Tibial nerve (tissue), 4 donors: ENCODE data around the gene TMEM176A. TPM values are rescaled to one million over a fixed set of nuclear protein-coding genes. Genes with fewer than 3 reads are reported as not detected.
"Not testable (repeated sequence)": the region's sequence is repeated elsewhere in the genome, so short reads cannot be mapped to it uniquely, and the experiment has no call there.

Experiments
- DNase-seq, 2 donors: peaks; one replicate each; pipeline ENCODE4 v3.0.0-alpha.2; 2019; ENCODE audit warnings: low spot score in 2 of 2
- H3K27ac ChIP-seq, 4 donors: fragments of 200-600 bp; sonication (generic) in 3 of 4; one replicate each; pipeline ENCODE4 v1.5.1; 2017 to 2019; ENCODE audit warnings: mild to moderate bottlenecking in 1 of 4
- H3K27me3 ChIP-seq, 2 donors: fragments of 200-600 bp; sonication (generic) in 1 of 2; one replicate each; pipeline versions ENCODE4 v1.5.1 to v1.6.0; 2017 to 2019
- H3K36me3 ChIP-seq, 3 donors: fragments of 200-600 bp; sonication (generic); one replicate each; pipeline ENCODE4 v1.5.1; 2018 to 2019
- H3K4me1 ChIP-seq, 4 donors: fragments of 200-600 bp; sonication (generic) in 3 of 4; one replicate each; pipeline ENCODE4 v1.5.1; 2017 to 2019
- H3K4me3 ChIP-seq, 4 donors: fragments of 200-600 bp; sonication (generic) in 3 of 4; one replicate each; pipeline ENCODE4 v1.5.1; 2017 to 2019; ENCODE audit warnings: mild to moderate bottlenecking in 1 of 4, moderate library complexity in 1 of 4
- H3K9me3 ChIP-seq, 4 donors: fragments of 200-600 bp; sonication (generic) in 3 of 4; one replicate each; pipeline ENCODE4 v1.5.1; 2017 to 2019
- EP300 ChIP-seq, 2 donors: sonication (generic); formaldehyde crosslinking; IDR thresholded peaks; one replicate each; pipeline ENCODE4 v1.6.1; 2017; ENCODE audit warnings: antibody characterized with exemption in 2 of 2, mild to moderate bottlenecking in 1 of 2
- POLR2A ChIP-seq, 2 donors: fragments of 450-650 bp; IDR thresholded peaks; one replicate each; pipeline ENCODE4 v1.6.1; 2017; ENCODE audit warnings: antibody characterized with exemption in 2 of 2, mild to moderate bottlenecking in 2 of 2, moderate library complexity in 2 of 2
- WGBS, 2 donors: methylation state at CpG; one replicate each; pipeline ENCODE4 v1.1.5; 2018; 5-methylcytosine and 5-hydroxymethylcytosine counted together
- total RNA-seq, 4 donors: library from RNA; depleted of rRNA; stranded (reverse); fragments of >200 nt; gene quantifications; one replicate each; pipeline ENCODE4 v1.1.0, GENCODE V29; 2016
- TF ChIP-seq, protein P1 (sequence below), 5 experiments: fragments of 200-600 bp in 3 of 5; fragments of 450-650 bp in 2 of 5; sonication (generic) in 3 of 5; IDR thresholded peaks; one replicate each; pipeline ENCODE4 v1.5.1; 2016 to 2019; ENCODE audit warnings: antibody characterized with exemption in 5 of 5, mild to moderate bottlenecking in 3 of 5, moderate library complexity in 2 of 5

TMEM176A gene
- total RNA-seq, 4 donors from 2014 or later: 21.8 to 62.4 (median 36.1) TPM

DNA sequence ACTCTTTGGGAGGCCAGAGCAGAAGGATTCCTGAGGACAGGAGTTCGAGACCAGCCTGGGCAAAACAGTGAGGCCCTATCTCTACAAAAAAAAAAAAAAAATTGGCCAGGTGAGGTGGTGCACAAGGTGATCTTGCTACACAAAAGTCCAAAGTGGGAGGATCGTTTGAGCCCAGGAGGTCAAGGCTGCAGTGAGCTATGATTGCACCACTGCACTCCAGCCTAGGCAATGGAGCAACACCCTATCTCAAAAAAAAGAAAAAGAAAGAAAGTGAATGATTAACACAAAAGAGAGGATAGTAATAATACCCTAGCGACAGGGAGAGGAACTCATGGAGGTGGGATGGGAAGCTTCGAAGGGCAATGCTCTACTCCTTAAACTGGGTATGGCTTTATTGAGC lies 30.8 kb upstream of the TMEM176A start:
- 85 to 88% methylated on average over 4 of the region's 4 CpGs for WGBS, 2 donors
- TF ChIP-seq POLR2A (IDR thresholded peaks at IDR 0.05) (no peak), EP300 (IDR thresholded peaks at IDR 0.05) (no peak)
- TF ChIP-seq, protein P1, sequence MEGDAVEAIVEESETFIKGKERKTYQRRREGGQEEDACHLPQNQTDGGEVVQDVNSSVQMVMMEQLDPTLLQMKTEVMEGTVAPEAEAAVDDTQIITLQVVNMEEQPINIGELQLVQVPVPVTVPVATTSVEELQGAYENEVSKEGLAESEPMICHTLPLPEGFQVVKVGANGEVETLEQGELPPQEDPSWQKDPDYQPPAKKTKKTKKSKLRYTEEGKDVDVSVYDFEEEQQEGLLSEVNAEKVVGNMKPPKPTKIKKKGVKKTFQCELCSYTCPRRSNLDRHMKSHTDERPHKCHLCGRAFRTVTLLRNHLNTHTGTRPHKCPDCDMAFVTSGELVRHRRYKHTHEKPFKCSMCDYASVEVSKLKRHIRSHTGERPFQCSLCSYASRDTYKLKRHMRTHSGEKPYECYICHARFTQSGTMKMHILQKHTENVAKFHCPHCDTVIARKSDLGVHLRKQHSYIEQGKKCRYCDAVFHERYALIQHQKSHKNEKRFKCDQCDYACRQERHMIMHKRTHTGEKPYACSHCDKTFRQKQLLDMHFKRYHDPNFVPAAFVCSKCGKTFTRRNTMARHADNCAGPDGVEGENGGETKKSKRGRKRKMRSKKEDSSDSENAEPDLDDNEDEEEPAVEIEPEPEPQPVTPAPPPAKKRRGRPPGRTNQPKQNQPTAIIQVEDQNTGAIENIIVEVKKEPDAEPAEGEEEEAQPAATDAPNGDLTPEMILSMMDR (IDR thresholded peaks at IDR 0.05): no peak
- Histone ChIP-seq H3K36me3 (no peaks in the 10 kb centered on the region), H3K27me3 (no peaks in the 10 kb centered on the region), H3K4me1 (no peaks in the 10 kb centered on the region), H3K27ac (no peak overlapping the region), H3K9me3 (peaks cover 0 to 20% (median 0%) of the 10 kb centered on the region in 4 donors), H3K4me3 (no peak overlapping the region)
- DNase-seq: no peak

DNA sequence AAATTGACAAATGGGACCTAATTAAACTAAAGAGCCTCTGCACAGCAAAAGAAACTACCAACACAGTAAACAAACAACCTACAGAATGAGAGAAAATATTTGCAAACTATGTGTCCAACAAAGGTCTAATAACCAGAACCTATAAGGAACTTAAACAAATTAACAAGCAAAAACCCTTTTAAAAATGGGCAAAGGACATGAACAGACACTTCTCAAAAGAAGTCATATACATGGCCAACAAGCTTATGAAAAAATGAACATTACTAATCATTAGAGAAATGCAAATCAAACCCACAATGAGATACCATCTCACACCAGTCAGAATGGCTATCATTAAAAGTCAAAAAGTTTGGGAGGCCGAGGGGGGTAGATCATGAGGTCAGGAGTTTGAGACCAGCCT lies 26.4 kb upstream of the TMEM176A start:
- DNase-seq, H3K27me3 ChIP-seq, H3K36me3 ChIP-seq, H3K4me3 ChIP-seq, H3K4me1 ChIP-seq, H3K27ac ChIP-seq: not testable (repeated sequence)
- peaks cover 0 to 20% (median 0%) of the 10 kb centered on the region in 4 donors for H3K9me3 ChIP-seq
- 83 to 90% methylated on average over 1 of the region's 1 CpG for WGBS, 2 donors

GRCh38 chr7:150778014-150778737 lies 22.4 kb upstream of the TMEM176A start:
- Histone ChIP-seq H3K36me3 (no peaks in the 10 kb centered on the region), H3K4me1 (peaks cover 0 to 24% (median 0%) of the 10 kb centered on the region in 4 donors), H3K9me3 (peaks cover 0 to 13% (median 0%) of the 10 kb centered on the region in 4 donors), H3K4me3 (no peak overlapping the region), H3K27ac (no peak overlapping the region), H3K27me3 (no peaks in the 10 kb centered on the region)
- DNase-seq: no peak
- WGBS, 2 donors: 58 to 63% methylated on average over 8 of the region's 8 CpGs
- no peak for TF ChIP-seq EP300 (IDR thresholded peaks at IDR 0.05)
- TF ChIP-seq POLR2A (IDR thresholded peaks at IDR 0.05): no peak
- TF ChIP-seq, protein P1 (IDR thresholded peaks at IDR 0.05): no peak

GRCh38 chr7:150778738-150779301 lies 21.7 kb upstream of the TMEM176A start:
- peaks cover 0 to 7% (median 0%) of the 10 kb centered on the region in 4 donors for H3K9me3 ChIP-seq
- no peak overlapping the region for H3K27ac ChIP-seq
- 7 to 8% methylated on average over 12 of the region's 12 CpGs for WGBS, 2 donors
- DNase-seq: peak; percentile 74 to 90
- H3K27me3 ChIP-seq: no peaks in the 10 kb centered on the region
- TF ChIP-seq, protein P1 (IDR thresholded peaks at IDR 0.05): peak; percentile 70 to 81 (median 79)
- TF ChIP-seq EP300 (IDR thresholded peaks at IDR 0.05) (no peak), POLR2A (IDR thresholded peaks at IDR 0.05) (no peak)
- no peaks in the 10 kb centered on the region for H3K36me3 ChIP-seq
- H3K4me1 ChIP-seq: peaks cover 0 to 24% (median 0%) of the 10 kb centered on the region in 4 donors
- H3K4me3 ChIP-seq: no peak overlapping the region

DNA sequence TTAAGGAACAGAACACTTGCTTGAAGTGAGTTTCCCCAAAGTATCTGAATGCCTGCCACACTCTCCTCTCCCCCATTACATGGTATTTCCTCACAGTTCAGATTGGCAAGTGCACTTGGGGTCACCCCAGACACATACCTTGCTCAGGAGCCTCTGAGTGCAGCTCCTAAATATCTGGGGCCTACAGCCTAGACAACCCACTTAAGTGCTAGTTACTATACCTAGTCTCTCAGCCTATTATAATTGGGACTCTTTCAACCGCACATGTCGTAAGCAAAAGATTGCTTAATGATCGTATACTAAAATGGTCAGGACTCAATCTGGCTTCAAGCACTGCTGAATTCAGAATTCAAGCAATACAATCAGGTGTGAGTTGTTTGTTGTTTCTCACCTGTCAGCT lies 20.3 kb upstream of the TMEM176A start:
- no peaks in the 10 kb centered on the region for H3K27me3 ChIP-seq
- 58 to 65% methylated on average over 3 of the region's 3 CpGs for WGBS, 2 donors

More for the DNA sequence above, 20.3 kb upstream of the TMEM176A start:
- TF ChIP-seq POLR2A (IDR thresholded peaks at IDR 0.05): no peak
- TF ChIP-seq, protein P1 (IDR thresholded peaks at IDR 0.05): no peak
- TF ChIP-seq EP300 (IDR thresholded peaks at IDR 0.05): no peak
- peak overlapping the region in 1 of 4 donors; percentile 17 for H3K27ac ChIP-seq
- no peaks in the 10 kb centered on the region for H3K36me3 ChIP-seq
- no peak overlapping the region for H3K4me3 ChIP-seq
- no peaks in the 10 kb centered on the region for H3K9me3 ChIP-seq
- no peak for DNase-seq
- peaks cover 0 to 38% (median 5%) of the 10 kb centered on the region in 4 donors for H3K4me1 ChIP-seq
